Erythroblast (primary cell): ENCODE data around the gene RHBDL1.

Experiments used
- GATA1 ChIP-seq: IDR thresholded peaks from 2 replicates; pipeline ENCODE4 v1.6.1; 2011; ENCODE audit warnings: low read depth, mild to moderate bottlenecking, control low read depth, low read length, moderate library complexity
- POLR2A ChIP-seq: IDR thresholded peaks from 2 replicates; pipeline ENCODE4 v1.6.1; 2011; ENCODE audit warnings: mild to moderate bottlenecking, low read length

DNA sequence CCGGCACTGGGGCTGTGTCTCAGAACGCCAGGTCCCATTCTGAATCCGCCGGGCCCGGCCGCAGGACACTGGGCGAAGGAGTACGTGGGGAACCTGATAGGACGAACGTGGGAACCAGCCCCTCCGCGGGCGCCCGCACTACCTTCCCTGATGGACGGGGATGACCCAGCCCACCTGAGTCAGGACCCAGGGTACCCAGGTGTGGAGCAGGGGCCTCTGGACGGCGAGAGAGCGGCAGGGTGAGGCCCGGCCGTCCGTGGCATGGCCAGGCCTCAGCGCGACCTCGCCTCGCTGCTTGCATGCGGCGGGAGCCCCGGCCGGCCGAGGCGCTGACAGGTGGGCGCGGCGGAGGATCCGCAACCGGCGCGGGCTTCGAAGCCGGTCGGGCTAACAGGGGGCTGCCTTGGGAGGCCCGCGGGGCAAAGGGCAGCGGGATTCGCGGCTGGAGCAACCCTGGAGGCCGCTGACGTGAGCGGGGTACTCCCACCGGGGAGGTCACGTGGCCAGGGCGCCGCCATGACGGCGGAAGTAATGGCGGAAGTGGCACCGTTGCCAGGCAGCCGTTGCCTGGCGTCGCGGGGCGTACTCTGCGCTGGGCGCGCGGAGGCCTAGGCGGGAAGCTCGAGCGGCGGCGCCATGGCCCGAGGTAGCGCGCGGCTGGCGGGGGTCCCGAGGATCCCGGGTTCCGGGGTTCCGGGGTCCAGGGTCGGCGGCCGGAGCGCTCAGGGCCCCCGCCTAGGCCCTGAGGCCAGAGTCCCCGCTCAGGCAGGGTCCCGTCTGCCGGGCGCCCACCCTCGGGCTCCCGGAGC is 26.5 kb upstream of the RHBDL1 start, which contains the start of gene WDR90:
- TF ChIP-seq POLR2A (peak; percentile 70), GATA1 (no peak)
